Sigmoid colon (tissue), 4 donors: ENCODE measurements around the gene ABHD12B.

Source experiments
- CTCF ChIP-seq, 4 experiments: fragments of 450-650 bp in 3 of 4; fragments of 200-600 bp in 1 of 4; IDR thresholded peaks; one replicate each; pipeline ENCODE4 v1.5.1; 2016 to 2019; ENCODE audit warnings: antibody characterized with exemption in 4 of 4, mild to moderate bottlenecking in 3 of 4, moderate library complexity in 2 of 4
- EP300 ChIP-seq, 4 donors: sonication (generic); formaldehyde crosslinking; IDR thresholded peaks; one replicate each; pipeline ENCODE4 v1.6.1; 2017; ENCODE audit warnings: antibody characterized with exemption in 4 of 4
- POLR2A ChIP-seq, 2 donors: fragments of 450-650 bp; IDR thresholded peaks; one replicate each; pipeline ENCODE4 v1.6.1; 2016; ENCODE audit warnings: antibody characterized with exemption in 2 of 2, mild to moderate bottlenecking in 2 of 2, moderate library complexity in 2 of 2
- POLR2AphosphoS5 ChIP-seq, 4 donors: sonication (generic); formaldehyde crosslinking; IDR thresholded peaks; one replicate each; pipeline ENCODE4 v1.6.1; 2017; ENCODE audit warnings: antibody characterized with exemption in 4 of 4

- TF ChIP-seq CTCF (IDR thresholded peaks at IDR 0.05) (no peak), EP300 (IDR thresholded peaks at IDR 0.05) (no peak), POLR2AphosphoS5 (IDR thresholded peaks at IDR 0.05) (no peak), POLR2A (IDR thresholded peaks at IDR 0.05) (no peak)
Measured at GRCh38 chr14:50862036-50862570, 9.8 kb upstream of the ABHD12B start.
